Measurements from ENCODE around the gene BTG2.
A peak's percentile ranks its signal among the peaks of the same experiment; 100 is the strongest.

The BTG2 gene

DNA sequence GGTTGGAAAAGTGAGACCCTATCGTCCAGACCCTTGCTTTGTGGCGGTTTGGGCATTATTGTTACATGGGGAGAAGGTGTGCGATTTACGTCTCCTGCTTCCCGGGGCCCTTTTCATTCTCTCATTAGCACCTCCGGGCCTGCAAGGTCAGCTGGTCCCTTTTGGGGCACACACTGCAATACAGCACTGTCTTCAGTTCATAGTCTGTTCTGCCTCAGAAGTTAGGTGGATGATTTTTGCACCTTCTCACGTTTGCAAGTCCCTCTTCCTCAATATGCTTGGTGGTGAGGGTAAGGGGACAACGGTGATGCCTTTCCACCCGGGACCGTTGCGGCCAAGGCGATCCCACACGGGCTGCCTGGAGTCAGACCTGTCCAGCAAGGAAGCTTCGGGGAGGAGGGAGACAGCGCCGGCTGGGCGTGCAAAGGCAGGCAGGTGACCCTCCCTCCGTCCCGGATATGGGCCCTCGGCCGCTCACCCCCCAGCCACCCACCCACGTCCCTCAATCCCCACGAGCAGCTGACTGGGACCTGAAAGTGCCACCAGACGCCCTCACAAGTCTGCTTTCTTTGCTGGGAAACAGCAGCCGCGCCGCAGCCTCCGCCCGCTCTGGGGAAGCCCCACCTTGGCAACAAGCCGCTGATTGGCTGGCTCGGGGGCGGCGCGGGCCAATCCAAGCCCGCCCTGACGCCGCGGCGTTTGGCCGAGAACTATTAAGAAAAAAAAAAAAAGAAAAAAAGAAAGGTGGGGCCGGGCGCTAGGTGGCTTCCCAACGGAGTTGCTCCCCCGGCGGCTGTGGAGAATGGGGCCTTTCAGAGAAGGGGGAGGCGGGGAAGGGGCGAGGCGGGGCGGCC is 21.7 kb downstream of the BTG2 start:
- TF ChIP-seq, protein P1, sequence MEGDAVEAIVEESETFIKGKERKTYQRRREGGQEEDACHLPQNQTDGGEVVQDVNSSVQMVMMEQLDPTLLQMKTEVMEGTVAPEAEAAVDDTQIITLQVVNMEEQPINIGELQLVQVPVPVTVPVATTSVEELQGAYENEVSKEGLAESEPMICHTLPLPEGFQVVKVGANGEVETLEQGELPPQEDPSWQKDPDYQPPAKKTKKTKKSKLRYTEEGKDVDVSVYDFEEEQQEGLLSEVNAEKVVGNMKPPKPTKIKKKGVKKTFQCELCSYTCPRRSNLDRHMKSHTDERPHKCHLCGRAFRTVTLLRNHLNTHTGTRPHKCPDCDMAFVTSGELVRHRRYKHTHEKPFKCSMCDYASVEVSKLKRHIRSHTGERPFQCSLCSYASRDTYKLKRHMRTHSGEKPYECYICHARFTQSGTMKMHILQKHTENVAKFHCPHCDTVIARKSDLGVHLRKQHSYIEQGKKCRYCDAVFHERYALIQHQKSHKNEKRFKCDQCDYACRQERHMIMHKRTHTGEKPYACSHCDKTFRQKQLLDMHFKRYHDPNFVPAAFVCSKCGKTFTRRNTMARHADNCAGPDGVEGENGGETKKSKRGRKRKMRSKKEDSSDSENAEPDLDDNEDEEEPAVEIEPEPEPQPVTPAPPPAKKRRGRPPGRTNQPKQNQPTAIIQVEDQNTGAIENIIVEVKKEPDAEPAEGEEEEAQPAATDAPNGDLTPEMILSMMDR (conservative IDR thresholded peaks at IDR 0.05; ENCODE audit: low read depth) = no peak
- POLR2A ChIA-PET (ENCODE audit: low non-redundant PET) = interaction anchor here (0.6 to 2.0 kb wide), 3 partner anchors 18 to 54 kb away, joined by 3 to 17 read pairs (median 4); no protein-coding TSS in a partner anchor
- peak; percentile 99 for DNase-seq (ENCODE audit: low spot score)
- CTCF ChIA-PET = interaction anchor here (0.6 to 4.7 kb wide), 16 partner anchors 10 to 279 kb away, joined by 3 to 40 read pairs (median 6); no protein-coding TSS in a partner anchor
- peak overlapping the region; percentile 90 for H3K27ac ChIP-seq

DNA sequence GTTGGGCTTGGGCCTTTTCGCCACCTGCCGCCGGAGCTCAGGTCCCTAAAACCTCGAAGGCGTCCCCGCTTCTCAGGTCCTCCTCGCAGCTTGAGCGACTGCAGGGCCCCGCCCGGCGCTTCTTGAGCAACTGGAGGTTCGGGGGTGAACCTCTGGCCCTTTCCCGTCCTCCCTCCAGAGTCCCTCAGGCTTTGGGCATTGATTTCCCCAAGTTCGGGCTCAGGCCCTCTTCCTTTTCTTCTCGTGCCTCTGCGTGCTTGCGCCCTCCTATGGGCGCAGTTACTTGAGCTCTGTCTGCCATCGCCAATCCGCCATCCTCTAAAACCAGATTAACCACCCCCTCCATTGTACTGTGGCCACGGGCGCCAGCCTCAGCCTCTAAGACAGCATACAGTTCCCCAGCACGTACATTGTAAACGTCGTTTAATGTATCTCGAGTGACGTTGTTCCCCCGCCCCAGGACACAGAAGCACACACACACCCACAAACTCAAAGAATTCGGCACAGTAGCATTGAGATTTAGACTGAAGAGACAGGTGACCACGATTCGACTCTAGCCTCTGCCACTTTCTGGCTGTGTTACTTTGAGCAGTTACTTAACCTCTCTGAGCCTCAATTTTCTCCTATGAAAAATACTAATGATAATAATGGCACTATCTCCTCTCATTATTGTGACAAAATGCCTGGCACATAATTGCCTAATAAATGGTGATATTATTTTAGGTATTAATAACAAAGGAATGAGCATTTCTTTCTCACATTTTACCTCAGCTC is 22.6 kb downstream of the BTG2 start:
- TF ChIP-seq, protein P1 (conservative IDR thresholded peaks at IDR 0.05; ENCODE audit: low read depth) = peak; percentile 35
- DNase-seq (ENCODE audit: low spot score) = peak; percentile 69
- peak overlapping the region; percentile 90 for H3K27ac ChIP-seq
- CTCF ChIA-PET = interaction anchor here (0.5 to 4.7 kb wide), 16 partner anchors 9 to 281 kb away, joined by 3 to 40 read pairs (median 6); no protein-coding TSS in a partner anchor
- POLR2A ChIA-PET (ENCODE audit: low non-redundant PET) = interaction anchor here (0.6 to 2.0 kb wide), 2 partner anchors 21 to 55 kb away, joined by 4 to 17 read pairs; no protein-coding TSS in a partner anchor

DNA sequence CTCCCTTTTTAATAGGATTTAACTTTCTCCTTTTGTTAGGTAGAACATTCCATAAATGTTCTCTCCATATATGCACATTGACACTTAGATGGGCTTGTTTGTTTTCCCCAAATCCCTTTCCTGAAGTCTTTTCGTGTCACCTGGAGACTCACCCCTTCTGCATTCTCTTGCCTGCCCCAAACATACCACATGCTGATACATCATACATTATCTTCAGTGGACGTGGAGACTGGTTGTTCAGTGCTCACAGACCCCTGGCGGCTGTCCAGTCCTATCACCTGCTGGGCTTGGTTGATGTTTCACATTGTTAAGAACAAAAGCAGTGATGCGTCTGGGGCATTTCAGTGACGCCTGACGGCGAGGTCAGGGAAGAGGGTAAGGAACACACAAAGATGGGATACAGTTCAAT is 23.4 kb downstream of the BTG2 start:
- TF ChIP-seq, protein P1 (conservative IDR thresholded peaks at IDR 0.05; ENCODE audit: low read depth) = no peak
- POLR2A ChIA-PET (ENCODE audit: low non-redundant PET) = no interaction called here
- no peak for DNase-seq (ENCODE audit: low spot score)
- H3K27ac ChIP-seq = no peak overlapping the region
- CTCF ChIA-PET = interaction anchor here (0.7 to 2.2 kb wide), 3 partner anchors 8 to 159 kb away, joined by 3 to 14 read pairs (median 4); no protein-coding TSS in a partner anchor

DNA sequence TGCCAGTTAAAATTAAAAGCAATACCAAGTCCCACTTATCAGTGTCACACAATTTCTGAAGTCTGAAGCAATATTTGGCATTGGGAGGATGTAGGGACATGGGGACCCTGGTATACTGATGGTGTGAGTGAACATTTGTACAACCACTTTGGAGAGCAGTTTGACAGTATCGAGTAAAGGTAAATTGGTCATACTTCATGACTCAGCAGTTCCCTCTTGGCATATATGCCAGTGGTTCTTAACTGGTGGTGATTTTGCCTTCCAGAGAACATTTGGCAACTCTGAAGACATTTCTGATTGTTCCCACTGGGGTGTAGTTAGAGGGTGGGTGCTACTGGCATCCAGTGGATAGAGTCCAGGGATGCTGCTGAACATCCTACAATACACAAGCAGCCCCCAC is 25.9 kb downstream of the BTG2 start:
- no peak for DNase-seq (ENCODE audit: low spot score)
- ChIA-PET CTCF (interaction anchor here (1.1 to 15.9 kb wide), 2 partner anchors 61 to 157 kb away, joined by 3 to 291 read pairs; no protein-coding TSS in a partner anchor), POLR2A (ENCODE audit: low non-redundant PET) (no interaction called here)
- no peak overlapping the region for H3K27ac ChIP-seq
- TF ChIP-seq, protein P1 (conservative IDR thresholded peaks at IDR 0.05; ENCODE audit: low read depth) = no peak

DNA sequence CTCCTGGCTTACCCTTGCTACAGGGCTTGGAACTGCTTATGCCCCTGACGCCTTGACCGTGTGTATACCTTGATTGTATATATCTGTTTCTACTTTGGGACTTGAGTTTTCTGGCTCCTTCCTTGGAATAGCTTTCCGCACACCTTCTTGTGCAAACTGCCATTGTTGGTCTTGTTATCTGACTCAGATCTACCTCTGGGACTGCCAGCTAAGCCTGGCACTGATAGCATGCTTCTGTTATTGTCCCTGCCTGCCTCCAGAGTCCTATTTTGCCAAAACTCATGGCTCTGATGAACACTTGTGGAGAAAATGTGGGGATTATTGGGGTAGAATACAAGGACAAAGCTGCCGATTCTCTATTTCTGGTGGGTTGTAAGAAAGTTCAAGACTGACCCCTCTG is 30.2 kb downstream of the BTG2 start:
- DNase-seq (ENCODE audit: low spot score) = no peak
- ChIA-PET POLR2A (ENCODE audit: low non-redundant PET) (no interaction called here), CTCF (interaction anchor here (0.6 to 15.9 kb wide), 7 partner anchors 28 to 441 kb away, joined by 3 to 291 read pairs (median 4); no protein-coding TSS in a partner anchor)
- TF ChIP-seq, protein P1 (conservative IDR thresholded peaks at IDR 0.05; ENCODE audit: low read depth) = no peak
- H3K27ac ChIP-seq = no peak overlapping the region

DNA sequence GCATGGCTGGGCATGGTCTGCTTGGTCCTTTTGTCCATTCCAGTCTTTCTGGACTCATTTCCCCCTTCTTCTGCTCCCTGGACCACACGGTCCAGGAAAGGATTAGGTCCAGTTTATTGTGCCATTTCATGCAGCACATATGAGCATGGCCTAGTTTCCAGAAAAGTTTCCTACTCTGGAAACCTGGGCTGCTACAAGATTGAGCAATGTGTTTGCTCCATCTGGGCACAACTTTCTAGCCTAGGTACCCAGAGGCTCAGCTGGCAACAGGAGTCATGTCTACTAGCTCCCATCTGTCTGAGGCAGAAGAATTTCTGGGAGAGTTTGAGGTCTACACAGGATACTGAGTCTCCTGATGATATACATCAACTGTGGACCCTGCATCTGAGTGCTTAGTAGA is 30.8 kb downstream of the BTG2 start:
- H3K27ac ChIP-seq = no peak overlapping the region
- ChIA-PET CTCF (interaction anchor here (0.6 to 15.9 kb wide), 9 partner anchors 9 to 368 kb away, joined by 3 to 291 read pairs (median 4); no protein-coding TSS in a partner anchor), POLR2A (ENCODE audit: low non-redundant PET) (no interaction called here)
- TF ChIP-seq, protein P1 (conservative IDR thresholded peaks at IDR 0.05; ENCODE audit: low read depth) = no peak
- DNase-seq (ENCODE audit: low spot score) = no peak

Measured in RWPE1 (cell line).